Stimulated activated CD8-positive, alpha-beta memory T cell treated with anti-CD3 and anti-CD28 coated beads, Interleukin-15, amount 100 ng/mL, for 24 hours (primary cell): Measurements from ENCODE around the gene EPHA2.
"Not testable (repeated sequence)": the region's sequence is repeated elsewhere in the genome, so short reads cannot be mapped to it uniquely, and the experiment has no call there.

Source experiments
- DNase-seq: peaks from one replicate; pipeline ENCODE4 v3.0.0-alpha.2; 2020; ENCODE audit warnings: low read depth

Gene EPHA2

GRCh38 chr1:16119504-16119903 is 36.4 kb downstream of the EPHA2 start:
- DNase-seq: no peak

GRCh38 chr1:16118706-16119105 is 37.2 kb downstream of the EPHA2 start:
- no peak for DNase-seq

GRCh38 chr1:16117936-16118335 is 37.9 kb downstream of the EPHA2 start:
- no peak for DNase-seq

- no peak for DNase-seq
Observed at GRCh38 chr1:16117369-16117768, 38.5 kb downstream of the EPHA2 start.

GRCh38 chr1:16116625-16117024 is 39.2 kb downstream of the EPHA2 start:
- DNase-seq: no peak

- no peak for DNase-seq
Observed at GRCh38 chr1:16116002-16116401, 39.9 kb downstream of the EPHA2 start.

GRCh38 chr1:16115468-16115983 is 40.3 kb downstream of the EPHA2 start:
- no peak for DNase-seq

GRCh38 chr1:16114527-16115467 is 41.1 kb downstream of the EPHA2 start:
- DNase-seq: no peak

- DNase-seq: no peak
Observed at GRCh38 chr1:16112596-16113555, 43.0 kb downstream of the EPHA2 start.

GRCh38 chr1:16111771-16112595 is 43.9 kb downstream of the EPHA2 start:
- no peak for DNase-seq

- no peak for DNase-seq
Observed at GRCh38 chr1:16110884-16111283, 45.0 kb downstream of the EPHA2 start.

GRCh38 chr1:16110456-16110855 is 45.4 kb downstream of the EPHA2 start:
- DNase-seq: no peak

GRCh38 chr1:16109571-16109970 is 46.3 kb downstream of the EPHA2 start:
- DNase-seq: no peak

- not testable (repeated sequence) for DNase-seq
Observed at GRCh38 chr1:16107039-16107438, 48.8 kb downstream of the EPHA2 start.

GRCh38 chr1:16101623-16102022 is 54.2 kb downstream of the EPHA2 start:
- no peak for DNase-seq

GRCh38 chr1:16099412-16099811 is 56.5 kb downstream of the EPHA2 start:
- DNase-seq: no peak

- no peak for DNase-seq
Observed at GRCh38 chr1:16095447-16095846, 60.4 kb downstream of the EPHA2 start.

- DNase-seq: no peak
Observed at GRCh38 chr1:16094453-16095158, 61.3 kb downstream of the EPHA2 start.

GRCh38 chr1:16093611-16094010 is 62.3 kb downstream of the EPHA2 start:
- DNase-seq: no peak

- DNase-seq: no peak
Observed at GRCh38 chr1:16092923-16093511, 62.9 kb downstream of the EPHA2 start.
